DOHH2 (cell line): ENCODE results near the gene TBRG1.
A peak's percentile ranks its signal among the peaks of the same experiment; 100 is the strongest.

Source experiments
- H3F3A ChIP-seq: fragments of 200-600 bp; sonication (generic), shearing (Covaris generic); 2 replicates; pipeline ENCODE4 v1.6.0; 2016; ENCODE audit warnings: antibody characterized with exemption, mild to moderate bottlenecking; ENCODE audit not compliant: control insufficient read depth, insufficient read depth
- H3K27ac ChIP-seq: fragments of 200-600 bp; sonication (generic); 2 replicates; pipeline ENCODE4 v1.5.1; 2014; ENCODE audit warnings: low read depth, mild to moderate bottlenecking, low read length, moderate library complexity
- H3K27me3 ChIP-seq: fragments of 200-600 bp; sonication (generic); 2 replicates; pipeline ENCODE4 v1.6.1; 2014; ENCODE audit warnings: mild to moderate bottlenecking, low read length, mixed read lengths; ENCODE audit not compliant: control insufficient read depth
- H3K36me3 ChIP-seq: fragments of 200-600 bp; sonication (generic); 2 replicates; pipeline ENCODE4 v1.6.1; 2014; ENCODE audit warnings: mild to moderate bottlenecking, low read length, moderate library complexity, mixed read lengths; ENCODE audit not compliant: control insufficient read depth
- H3K4me1 ChIP-seq: fragments of 200-600 bp; sonication (generic); 2 replicates; pipeline ENCODE4 v1.6.1; 2014; ENCODE audit warnings: mild to moderate bottlenecking, low read length, mixed read lengths; ENCODE audit not compliant: control insufficient read depth
- H3K4me2 ChIP-seq: fragments of 200-600 bp; sonication (generic); 2 replicates; pipeline ENCODE4 v1.6.0; 2014; ENCODE audit warnings: mild to moderate bottlenecking, low read length, moderate library complexity
- H3K4me3 ChIP-seq: fragments of 200-600 bp; sonication (generic); 2 replicates; pipeline ENCODE4 v1.5.1; 2014; ENCODE audit warnings: mild to moderate bottlenecking, low read length, mixed read lengths
- H3K79me2 ChIP-seq: fragments of 200-600 bp; sonication (generic); 2 replicates; pipeline ENCODE4 v1.6.1; 2014; ENCODE audit warnings: mild to moderate bottlenecking, low read length, mixed read lengths; ENCODE audit not compliant: control insufficient read depth
- H3K9me2 ChIP-seq: fragments of 200-600 bp; sonication (generic); replicated peaks from 2 replicates; pipeline ENCODE4 v1.6.1; 2014; ENCODE audit warnings: mild to moderate bottlenecking, low read length, mixed read lengths; ENCODE audit not compliant: control insufficient read depth
- H3K9me3 ChIP-seq: fragments of 200-600 bp; sonication (generic); 2 replicates; pipeline ENCODE4 v1.6.1; 2014; ENCODE audit warnings: antibody characterized with exemption, low read length, mixed read lengths; ENCODE audit not compliant: control insufficient read depth, insufficient read depth
- H4K20me1 ChIP-seq: fragments of 200-600 bp; sonication (generic); 2 replicates; pipeline ENCODE4 v1.6.0; 2014; ENCODE audit warnings: low read depth, mild to moderate bottlenecking, antibody characterized with exemption, low read length, moderate library complexity; ENCODE audit not compliant: control insufficient read depth, insufficient read depth
- EZH2phosphoT487 ChIP-seq: fragments of 200-600 bp; sonication (generic); IDR thresholded peaks from 2 replicates; pipeline ENCODE4 v1.6.1; 2017; ENCODE audit warnings: borderline replicate concordance, mild to moderate bottlenecking, antibody characterized with exemption, low read length, moderate library complexity, mixed read lengths
- TF ChIP-seq, protein P1 (sequence below): fragments of 200-600 bp; sonication (generic); IDR thresholded peaks from one replicate; pipeline ENCODE4 v1.5.1; 2014; ENCODE audit warnings: antibody characterized with exemption, mild to moderate bottlenecking, low read depth, low read length; ENCODE audit not compliant: poor library complexity, severe bottlenecking

Gene TBRG1

DNA sequence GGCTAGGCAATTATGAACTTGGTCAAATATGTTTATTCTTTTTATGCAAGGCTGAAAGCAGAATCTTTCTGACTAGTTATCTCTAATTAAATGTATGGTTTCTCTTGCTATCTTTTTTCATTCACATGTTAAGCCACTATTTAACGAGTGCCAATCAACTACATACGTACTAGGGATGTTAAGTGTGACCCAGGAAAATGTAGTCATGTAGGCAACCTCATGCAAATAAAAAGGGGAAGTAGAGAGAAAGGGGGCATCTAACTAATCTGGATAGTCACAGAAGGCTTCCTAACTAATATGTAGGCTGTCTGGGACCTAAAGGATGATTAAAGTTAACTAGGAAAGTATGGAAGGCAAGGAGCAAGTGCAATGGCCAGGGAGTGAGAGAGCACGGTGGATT, 23.5 kb downstream of the TBRG1 start:
- H3K4me3 ChIP-seq: 0 out of 2 replicates have a peak overlapping the region, but pooled peaks have one; percentile 9
- H3K4me2 ChIP-seq: peak overlapping the region; percentile 43

DNA sequence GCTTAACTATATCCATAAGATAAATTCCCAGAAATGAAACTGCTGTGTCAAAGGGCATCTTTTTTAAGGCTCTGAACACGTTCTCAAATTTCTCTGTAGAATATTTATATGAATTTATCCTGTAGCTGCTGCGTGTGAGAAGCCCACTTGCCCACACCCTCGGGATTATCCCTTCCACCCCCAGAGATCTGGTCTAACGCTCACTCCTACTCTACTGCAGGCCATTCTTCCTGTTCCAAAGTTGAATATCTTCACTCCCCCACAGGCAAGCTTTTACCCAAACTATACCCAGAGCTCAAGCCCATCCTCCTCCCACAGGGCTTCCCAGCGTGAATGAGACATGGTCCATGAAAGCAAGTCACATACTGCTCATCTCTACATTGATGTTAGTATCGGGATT, 25.9 kb downstream of the TBRG1 start:
- Histone ChIP-seq H3K36me3 (no peaks in the 10 kb centered on the region), H3K27ac (no peak overlapping the region), H3K79me2 (no peaks in the 10 kb centered on the region), H3K9me3 (no peaks in the 10 kb centered on the region), H3K4me2 (no peak overlapping the region), H3K4me3 (no peak overlapping the region), H4K20me1 (no peaks in the 10 kb centered on the region), H3K27me3 (no peaks in the 10 kb centered on the region), H3F3A (no peaks in the 10 kb centered on the region), H3K9me2 (no peaks in the 10 kb centered on the region), H3K4me1 (peaks cover 24% of the 10 kb centered on the region)
- TF ChIP-seq, protein P1, sequence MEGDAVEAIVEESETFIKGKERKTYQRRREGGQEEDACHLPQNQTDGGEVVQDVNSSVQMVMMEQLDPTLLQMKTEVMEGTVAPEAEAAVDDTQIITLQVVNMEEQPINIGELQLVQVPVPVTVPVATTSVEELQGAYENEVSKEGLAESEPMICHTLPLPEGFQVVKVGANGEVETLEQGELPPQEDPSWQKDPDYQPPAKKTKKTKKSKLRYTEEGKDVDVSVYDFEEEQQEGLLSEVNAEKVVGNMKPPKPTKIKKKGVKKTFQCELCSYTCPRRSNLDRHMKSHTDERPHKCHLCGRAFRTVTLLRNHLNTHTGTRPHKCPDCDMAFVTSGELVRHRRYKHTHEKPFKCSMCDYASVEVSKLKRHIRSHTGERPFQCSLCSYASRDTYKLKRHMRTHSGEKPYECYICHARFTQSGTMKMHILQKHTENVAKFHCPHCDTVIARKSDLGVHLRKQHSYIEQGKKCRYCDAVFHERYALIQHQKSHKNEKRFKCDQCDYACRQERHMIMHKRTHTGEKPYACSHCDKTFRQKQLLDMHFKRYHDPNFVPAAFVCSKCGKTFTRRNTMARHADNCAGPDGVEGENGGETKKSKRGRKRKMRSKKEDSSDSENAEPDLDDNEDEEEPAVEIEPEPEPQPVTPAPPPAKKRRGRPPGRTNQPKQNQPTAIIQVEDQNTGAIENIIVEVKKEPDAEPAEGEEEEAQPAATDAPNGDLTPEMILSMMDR: no peak
- no peak for TF ChIP-seq EZH2phosphoT487

More for the DNA sequence above, 23.5 kb downstream of the TBRG1 start:
- H4K20me1 ChIP-seq: no peaks in the 10 kb centered on the region
- H3K4me1 ChIP-seq: peaks cover 24% of the 10 kb centered on the region
- no peaks in the 10 kb centered on the region for H3K79me2 ChIP-seq
- H3K9me2 ChIP-seq: no peaks in the 10 kb centered on the region
- TF ChIP-seq EZH2phosphoT487: no peak
- TF ChIP-seq, protein P1: no peak
- H3K27me3 ChIP-seq: no peaks in the 10 kb centered on the region
- H3F3A ChIP-seq: no peaks in the 10 kb centered on the region
- H3K9me3 ChIP-seq: no peaks in the 10 kb centered on the region
- H3K36me3 ChIP-seq: no peaks in the 10 kb centered on the region
- no peak overlapping the region for H3K27ac ChIP-seq

DNA sequence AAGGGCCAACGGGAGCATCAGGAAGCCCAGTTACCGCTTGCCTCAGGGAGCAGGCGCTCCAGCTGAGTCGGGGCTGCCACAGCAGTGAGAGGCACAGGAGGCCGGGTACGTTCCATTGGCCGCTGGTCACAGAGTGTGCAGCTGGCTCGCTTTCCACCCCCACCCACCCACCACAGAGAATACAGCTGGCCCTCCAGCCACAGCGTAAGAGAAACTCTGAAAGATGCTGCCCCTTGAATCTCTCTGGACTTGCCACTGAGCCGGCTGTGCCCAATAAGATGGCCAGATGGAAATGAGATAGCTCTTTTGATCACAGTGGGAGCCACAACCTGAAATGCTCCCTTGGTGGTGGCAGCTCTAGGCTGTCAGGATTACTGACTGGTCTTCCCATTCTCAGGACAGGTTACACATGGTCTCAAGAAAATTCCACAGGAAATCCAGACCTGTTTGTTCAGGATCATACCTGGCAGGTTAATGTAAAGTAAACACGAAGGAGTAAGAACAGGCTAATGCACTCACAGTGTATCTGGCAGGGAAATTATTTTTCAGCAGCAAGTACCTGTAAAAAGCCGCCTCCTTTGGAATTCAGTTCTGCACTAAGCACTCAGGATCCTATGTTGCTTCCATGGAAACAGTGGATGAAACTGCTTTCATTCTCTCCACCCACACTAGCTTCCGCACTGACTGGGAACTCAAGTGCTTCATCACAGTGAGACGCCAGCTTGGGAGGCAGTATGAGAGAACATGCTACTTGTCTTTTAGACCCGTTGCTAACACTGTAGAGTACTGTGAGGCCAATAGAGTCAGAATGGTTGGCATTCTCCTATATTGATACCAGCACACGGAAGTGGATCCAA, 34.3 kb downstream of the TBRG1 start:
- H3K36me3 ChIP-seq: no peaks in the 10 kb centered on the region
- TF ChIP-seq, protein P1: no peak
- no peak for TF ChIP-seq EZH2phosphoT487
- H3K9me3 ChIP-seq: no peaks in the 10 kb centered on the region
- no peaks in the 10 kb centered on the region for H3F3A ChIP-seq
- H3K79me2 ChIP-seq: no peaks in the 10 kb centered on the region
- H3K4me3 ChIP-seq: no peak overlapping the region
- no peak overlapping the region for H3K4me2 ChIP-seq
- H3K4me1 ChIP-seq: no peaks in the 10 kb centered on the region
- no peaks in the 10 kb centered on the region for H4K20me1 ChIP-seq
- H3K27ac ChIP-seq: no peak overlapping the region
- H3K27me3 ChIP-seq: no peaks in the 10 kb centered on the region
- no peaks in the 10 kb centered on the region for H3K9me2 ChIP-seq
